ENCODE results near the gene CEACAM18. TPM values are rescaled to one million over a fixed set of nuclear protein-coding genes. Genes with fewer than 3 reads are reported as not detected.

The CEACAM18 gene
- total RNA-seq, 1 experiment from 2014 or later = not detected

DNA sequence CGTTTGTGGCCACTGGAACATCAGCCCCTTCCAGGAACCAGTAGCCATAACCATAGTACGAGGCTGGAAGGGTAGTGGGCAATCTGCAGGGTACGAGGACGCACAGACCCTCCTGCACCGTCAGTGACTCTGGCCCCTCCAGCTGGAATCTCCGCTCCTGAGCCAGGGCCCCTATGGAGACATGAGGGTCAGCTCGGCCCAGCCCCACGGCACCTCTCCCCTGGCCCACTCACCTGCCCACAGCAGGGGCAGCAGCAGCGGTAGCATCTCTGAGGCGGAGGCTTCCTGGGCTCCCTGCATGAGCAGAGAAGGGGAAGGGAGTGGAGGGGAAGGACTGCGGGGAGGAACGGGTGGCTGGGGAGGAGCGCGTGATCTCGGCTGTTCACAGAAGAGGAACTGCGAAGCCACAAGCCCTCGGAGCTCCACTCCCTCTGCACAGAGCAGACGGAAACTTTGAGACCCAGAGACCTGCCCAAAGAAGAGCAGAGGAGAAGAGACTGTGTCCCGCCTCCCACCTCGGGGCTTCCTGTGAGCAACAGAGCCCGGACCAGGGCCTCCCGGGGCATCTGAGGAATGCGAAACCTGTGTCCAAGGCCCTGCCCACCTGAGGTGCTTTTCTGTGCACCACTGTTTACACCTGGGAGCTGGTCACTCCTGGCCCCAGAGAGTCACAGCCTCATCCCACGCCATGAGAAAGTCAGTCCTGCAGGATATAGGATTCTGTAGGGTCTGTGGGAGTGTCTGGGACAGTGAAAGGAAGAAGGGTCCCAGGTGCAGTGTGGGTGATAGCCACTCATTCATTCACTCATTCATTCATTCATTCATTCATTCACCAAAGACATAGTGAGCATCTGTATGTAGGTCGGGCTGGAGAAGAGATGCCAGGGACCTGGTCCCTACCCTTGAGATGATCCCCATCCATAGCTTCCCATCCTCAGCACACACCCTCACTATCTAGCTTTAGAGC lies 53.3 kb downstream of the CEACAM18 start, which contains the start of gene SIGLEC6:
Gene SIGLEC6, minus strand, starts transcription at position 322 of the 967 bp plus-strand sequence. Its CDS starts 22 bp downstream, at position 300.
- no peak for DNase-seq (ENCODE audit: low spot score)

DNA sequence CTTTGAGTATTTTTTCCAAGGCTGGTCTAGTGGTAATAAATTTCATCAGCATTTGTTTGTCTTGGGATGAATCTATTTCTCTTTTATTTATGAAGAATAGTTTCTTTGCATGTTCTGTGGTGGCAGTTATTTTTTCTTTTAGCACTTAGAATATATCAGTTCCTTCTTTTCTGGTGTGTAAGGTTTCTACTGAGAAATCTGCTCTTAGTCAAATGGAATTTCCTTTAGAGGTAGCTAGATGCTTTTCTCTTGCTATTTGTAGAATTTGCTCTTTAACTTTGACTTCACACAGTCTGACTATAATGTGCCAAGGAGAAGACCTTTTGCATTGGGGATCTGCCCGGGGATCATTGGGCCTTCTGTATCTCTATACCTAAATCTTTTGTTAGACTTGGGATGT lies 57.2 kb downstream of the CEACAM18 start:
- no peak for DNase-seq (ENCODE audit: low spot score)

DNA sequence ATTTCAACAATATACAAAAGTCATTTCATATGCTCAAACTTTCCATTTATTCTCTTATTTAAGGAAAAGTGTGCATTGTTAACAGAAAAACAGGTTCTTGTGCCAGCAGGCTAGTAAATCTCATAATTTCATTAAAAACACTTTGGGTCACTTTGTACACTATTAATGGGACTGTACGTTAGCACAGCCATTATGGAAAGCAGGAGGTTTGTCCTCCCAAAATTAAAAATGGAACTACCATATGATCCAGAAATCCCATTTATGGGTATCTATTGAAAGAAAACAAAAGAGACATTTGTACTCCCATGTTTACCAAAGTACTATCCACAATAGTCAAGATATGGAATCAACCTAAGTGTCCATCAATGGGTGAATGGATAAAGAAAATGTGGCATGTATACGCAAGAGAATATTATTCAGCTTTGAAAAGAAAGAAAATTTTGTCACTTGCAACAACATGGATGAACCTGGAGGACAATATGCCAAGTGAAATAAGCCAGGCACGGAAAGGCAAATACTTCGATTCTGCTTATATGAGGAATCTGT lies 61.6 kb downstream of the CEACAM18 start:
- no peak for DNase-seq (ENCODE audit: low spot score)

Other genes starting within 250 kb of the CEACAM18 start
- 0.39 TPM in 1 of 2 replicates, not detected in the other for gene SIGLECL1, start 227.5 kb upstream of the CEACAM18 start, total RNA-seq (2014; rRNA removed; shearing (Covaris generic))
- gene IGLON5, start 166.9 kb upstream of the CEACAM18 start, total RNA-seq (2014; rRNA removed; shearing (Covaris generic)) = 0.72 and 1.2 TPM in 2 replicates
- 8.0 and 8.5 TPM in 2 replicates for gene VSIG10L, start 136.4 kb upstream of the CEACAM18 start, total RNA-seq (2014; rRNA removed; shearing (Covaris generic))
- 397 and 449 TPM in 2 replicates for gene ETFB, start 112.2 kb upstream of the CEACAM18 start, total RNA-seq (2014; rRNA removed; shearing (Covaris generic))
- 0.97 TPM in 1 of 2 replicates, not detected in the other for gene CLDND2, start 109.5 kb upstream of the CEACAM18 start, total RNA-seq (2014; rRNA removed; shearing (Covaris generic))
- not detected in 2 replicates for gene NKG7, start 105.9 kb upstream of the CEACAM18 start, total RNA-seq (2014; rRNA removed; shearing (Covaris generic))
- not detected in 2 replicates for gene LIM2, start 90.6 kb upstream of the CEACAM18 start, total RNA-seq (2014; rRNA removed; shearing (Covaris generic))
- not detected in 2 replicates for gene C19orf84, start 87.9 kb upstream of the CEACAM18 start, total RNA-seq (2014; rRNA removed; shearing (Covaris generic))
- gene SIGLEC10, start 60.9 kb upstream of the CEACAM18 start, total RNA-seq (2014; rRNA removed; shearing (Covaris generic)) = not detected in 2 replicates
- not detected in 2 replicates for gene SIGLEC8, start 20.1 kb upstream of the CEACAM18 start, total RNA-seq (2014; rRNA removed; shearing (Covaris generic))
- not detected in 2 replicates for gene SIGLEC12, start 23.3 kb downstream of the CEACAM18 start, total RNA-seq (2014; rRNA removed; shearing (Covaris generic))
- not detected in 2 replicates for gene SIGLEC6, start 53.1 kb downstream of the CEACAM18 start, total RNA-seq (2014; rRNA removed; shearing (Covaris generic))
- gene ZNF175, start 92.7 kb downstream of the CEACAM18 start, total RNA-seq (2014; rRNA removed; shearing (Covaris generic)) = 3.1 and 5.1 TPM in 2 replicates
- not detected in 2 replicates for gene SIGLEC5, start 151.9 kb downstream of the CEACAM18 start, total RNA-seq (2014; rRNA removed; shearing (Covaris generic))
- not detected in 2 replicates for gene SIGLEC14, start 168.3 kb downstream of the CEACAM18 start, total RNA-seq (2014; rRNA removed; shearing (Covaris generic))
- 4.2 and 8.2 TPM in 2 replicates for gene SPACA6, start 214.8 kb downstream of the CEACAM18 start, total RNA-seq (2014; rRNA removed; shearing (Covaris generic))
- not detected in 2 replicates for gene HAS1, start 245.5 kb downstream of the CEACAM18 start, total RNA-seq (2014; rRNA removed; shearing (Covaris generic))

All from H4 (cell line).